ENCODE results near the gene KRT86.

GRCh38 chr12:52327830-52328500 is 53.5 kb downstream of the KRT86 start:
- TF ChIP-seq, protein P1, sequence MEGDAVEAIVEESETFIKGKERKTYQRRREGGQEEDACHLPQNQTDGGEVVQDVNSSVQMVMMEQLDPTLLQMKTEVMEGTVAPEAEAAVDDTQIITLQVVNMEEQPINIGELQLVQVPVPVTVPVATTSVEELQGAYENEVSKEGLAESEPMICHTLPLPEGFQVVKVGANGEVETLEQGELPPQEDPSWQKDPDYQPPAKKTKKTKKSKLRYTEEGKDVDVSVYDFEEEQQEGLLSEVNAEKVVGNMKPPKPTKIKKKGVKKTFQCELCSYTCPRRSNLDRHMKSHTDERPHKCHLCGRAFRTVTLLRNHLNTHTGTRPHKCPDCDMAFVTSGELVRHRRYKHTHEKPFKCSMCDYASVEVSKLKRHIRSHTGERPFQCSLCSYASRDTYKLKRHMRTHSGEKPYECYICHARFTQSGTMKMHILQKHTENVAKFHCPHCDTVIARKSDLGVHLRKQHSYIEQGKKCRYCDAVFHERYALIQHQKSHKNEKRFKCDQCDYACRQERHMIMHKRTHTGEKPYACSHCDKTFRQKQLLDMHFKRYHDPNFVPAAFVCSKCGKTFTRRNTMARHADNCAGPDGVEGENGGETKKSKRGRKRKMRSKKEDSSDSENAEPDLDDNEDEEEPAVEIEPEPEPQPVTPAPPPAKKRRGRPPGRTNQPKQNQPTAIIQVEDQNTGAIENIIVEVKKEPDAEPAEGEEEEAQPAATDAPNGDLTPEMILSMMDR (IDR thresholded peaks at IDR 0.05), result no peak
- TF ChIP-seq EZH2 (IDR thresholded peaks at IDR 0.05; ENCODE audit: borderline replicate concordance, insufficient read depth, low read depth, low read length, poor library complexity, severe bottlenecking), result no peak
